SK-N-SH (cell line): ENCODE measurements around the gene DGCR8. TPM values are rescaled to one million over a fixed set of nuclear protein-coding genes. Genes with fewer than 3 reads are reported as not detected.

Experiments used
- CTCF ChIA-PET: fragments of 300-600, 350-600 bp; formaldehyde crosslinking; extraction: SDS; loops from one replicate; lab custom pipeline; 2021; lab: Yijun Ruan, JAX
- POLR2A ChIA-PET: fragments of 350-600 bp; sonication (Branson Sonifier 250); formaldehyde crosslinking; extraction: SDS; loops from one replicate; lab custom pipeline; 2020; ENCODE audit warnings: antibody characterized with exemption, inconsistent platforms; lab: Yijun Ruan, JAX
- DNase-seq: peaks from one replicate; pipeline ENCODE4 v3.0.0; 2012
- H2AFZ ChIP-seq: fragments of 200-600 bp; sonication (generic); 2 replicates; pipeline ENCODE4 v1.8.1; 2016; ENCODE audit warnings: antibody characterized with exemption, mild to moderate bottlenecking, low read depth
- H3F3A ChIP-seq: fragments of 200-600 bp; sonication (generic); replicated peaks from 2 replicates; pipeline ENCODE3; 2016; ENCODE audit warnings: antibody characterized with exemption, mild to moderate bottlenecking; ENCODE audit not compliant: insufficient read depth
- H3K27ac ChIP-seq, 2 experiments: fragments of 200-500 bp in 1 of 2; fragments of 200-600 bp in 1 of 2; sonication (Bioruptor generic) in 1 of 2; sonication (generic), shearing (Covaris generic) in 1 of 2; 2 replicates each; pipeline versions ENCODE4 v1.5.1 to v1.6.1; 2014 to 2016; ENCODE audit warnings: low read depth in 2 of 2, inconsistent platforms in 1 of 2, low read length in 1 of 2, mild to moderate bottlenecking in 1 of 2, mixed read lengths in 1 of 2
- H3K27me3 ChIP-seq: fragments of 200-600 bp; sonication (generic), shearing (Covaris generic); 2 replicates; pipeline ENCODE4 v1.6.1; 2016; ENCODE audit warnings: mixed run types; ENCODE audit not compliant: insufficient read depth
- H3K36me3 ChIP-seq, 2 experiments: fragments of 200-500 bp in 1 of 2; fragments of 200-600 bp in 1 of 2; sonication (Bioruptor generic) in 1 of 2; sonication (generic) in 1 of 2; replicated peaks in 1 of 2; 2 replicates each; pipeline versions ENCODE3 to v1.5.1; 2014 to 2016; ENCODE audit warnings: low read length in 1 of 2, mild to moderate bottlenecking in 1 of 2; ENCODE audit not compliant: insufficient read depth in 2 of 2, control insufficient read depth in 1 of 2
- H3K4me1 ChIP-seq, 2 experiments: fragments of 200-500 bp in 1 of 2; fragments of 200-600 bp in 1 of 2; sonication (Bioruptor generic) in 1 of 2; sonication (generic), shearing (Covaris generic) in 1 of 2; 2 replicates each; pipeline versions ENCODE4 v1.5.1 to v1.6.1; 2014 to 2016; ENCODE audit warnings: low read depth in 1 of 2, low read length in 1 of 2, mixed run types in 1 of 2; ENCODE audit not compliant: insufficient read depth in 2 of 2, control insufficient read depth in 1 of 2
- H3K4me2 ChIP-seq: fragments of 200-600 bp; sonication (generic), shearing (Covaris generic); 2 replicates; pipeline ENCODE4 v1.6.1; 2017; ENCODE audit warnings: mixed run types
- H3K4me3 ChIP-seq, 2 experiments: fragments of 200-500 bp in 1 of 2; fragments of 200-600 bp in 1 of 2; sonication (Bioruptor generic) in 1 of 2; sonication (generic), shearing (Covaris generic) in 1 of 2; 2 replicates each; pipeline versions ENCODE4 v1.5.1 to v1.8.1; 2014 to 2016; ENCODE audit warnings: low read depth in 2 of 2, inconsistent platforms in 1 of 2, low read length in 1 of 2, mild to moderate bottlenecking in 1 of 2, mixed read lengths in 1 of 2, moderate library complexity in 1 of 2
- H3K79me2 ChIP-seq: fragments of 200-600 bp; sonication (generic); 2 replicates; pipeline ENCODE4 v1.8.1; 2017; ENCODE audit warnings: mild to moderate bottlenecking; ENCODE audit not compliant: insufficient read depth
- H3K9ac ChIP-seq: fragments of 200-600 bp; sonication (generic); 2 replicates; pipeline ENCODE4 v1.6.1; 2017; ENCODE audit warnings: mixed run types
- H3K9me2 ChIP-seq: fragments of 200-600 bp; sonication (generic); 2 replicates; pipeline ENCODE4 v1.6.1; 2017; ENCODE audit warnings: mixed run types
- H3K9me3 ChIP-seq: fragments of 200-600 bp; sonication (generic); 2 replicates; pipeline ENCODE4 v1.6.1; 2017; ENCODE audit warnings: mixed run types, mild to moderate bottlenecking, moderate library complexity
- H4K20me1 ChIP-seq: fragments of 200-600 bp; sonication (generic); 2 replicates; pipeline ENCODE4 v1.6.1; 2017; ENCODE audit warnings: mild to moderate bottlenecking, mixed run types; ENCODE audit not compliant: insufficient read depth
- CHD2 ChIP-seq: fragments of 150-350 bp; IDR thresholded peaks from 2 replicates; pipeline ENCODE4 v1.6.1; 2018; ENCODE audit warnings: low read length; ENCODE audit not compliant: partially characterized antibody
- EZH2phosphoT487 ChIP-seq: fragments of 200-600 bp; sonication (generic); IDR thresholded peaks from 2 replicates; pipeline ENCODE4 v1.6.1; 2017; ENCODE audit warnings: low read depth, mixed run types, mild to moderate bottlenecking, antibody characterized with exemption, moderate library complexity, borderline replicate concordance
- FOSL2 ChIP-seq: IDR thresholded peaks from 2 replicates; pipeline ENCODE4 v1.4.0; 2012; ENCODE audit warnings: low read depth, mild to moderate bottlenecking, moderate library complexity, borderline replicate concordance
- FOXJ3 ChIP-seq: sonication (generic); formaldehyde crosslinking; IDR thresholded peaks from 2 replicates; pipeline ENCODE4 v1.5.1; 2020; ENCODE audit warnings: mild to moderate bottlenecking, missing genetic modification reagents
- GABPA ChIP-seq: IDR thresholded peaks from 2 replicates; pipeline ENCODE4 v1.4.0; 2012; ENCODE audit warnings: low read depth, mild to moderate bottlenecking
- GATA2 ChIP-seq: sonication (generic); formaldehyde crosslinking; IDR thresholded peaks from 2 replicates; pipeline ENCODE4 v1.5.0; 2020; ENCODE audit warnings: mild to moderate bottlenecking, missing genetic modification reagents
- JUND ChIP-seq: IDR thresholded peaks from 2 replicates; pipeline ENCODE4 v1.4.0; 2012
- MXI1 ChIP-seq: IDR thresholded peaks from 2 replicates; pipeline ENCODE4 v1.6.1; 2012; ENCODE audit warnings: mild to moderate bottlenecking, low read depth, low read length, improper control_type of control experiment
- NFIC ChIP-seq: IDR thresholded peaks from 2 replicates; pipeline ENCODE4 v1.4.0; 2012; ENCODE audit warnings: borderline replicate concordance
- NRF1 ChIP-seq: IDR thresholded peaks from 2 replicates; pipeline ENCODE4 v1.6.1; 2012; ENCODE audit warnings: low read depth, mild to moderate bottlenecking, low read length
- POLR2AphosphoS5 ChIP-seq: IDR thresholded peaks from 2 replicates; pipeline ENCODE4 v1.6.1; 2012; ENCODE audit warnings: low read depth, low read length
- RAD21 ChIP-seq: IDR thresholded peaks from 2 replicates; pipeline ENCODE4 v1.6.1; 2012; ENCODE audit warnings: mild to moderate bottlenecking, low read length
- RCOR1 ChIP-seq: fragments of 150-350 bp; IDR thresholded peaks from 2 replicates; pipeline ENCODE4 v1.6.1; 2017; ENCODE audit warnings: antibody characterized with exemption, low read length
- RFX5 ChIP-seq: IDR thresholded peaks from 2 replicates; pipeline ENCODE4 v1.6.1; 2012; ENCODE audit warnings: mild to moderate bottlenecking, improper control_type of control experiment, low read length
- RXRA ChIP-seq: IDR thresholded peaks from 2 replicates; pipeline ENCODE4 v1.4.0; 2012; ENCODE audit warnings: low read depth, mild to moderate bottlenecking, borderline replicate concordance
- SIN3A ChIP-seq: IDR thresholded peaks from 2 replicates; pipeline ENCODE4 v1.6.1; 2012; ENCODE audit warnings: low read depth, mild to moderate bottlenecking, low read length, moderate library complexity, borderline replicate concordance
- TCF12 ChIP-seq: IDR thresholded peaks from 2 replicates; pipeline ENCODE4 v1.4.0; 2012
- TEAD4 ChIP-seq: IDR thresholded peaks from 2 replicates; pipeline ENCODE4 v1.4.0; 2012; ENCODE audit warnings: mild to moderate bottlenecking, borderline replicate concordance; ENCODE audit not compliant: insufficient read depth
- USF2 ChIP-seq: fragments of 150-350 bp; IDR thresholded peaks from 2 replicates; pipeline ENCODE4 v1.6.1; 2017; ENCODE audit warnings: antibody characterized with exemption, low read length, low read depth, borderline replicate concordance
- WGBS: methylation state at CpG from one replicate; pipeline ENCODE4 v1.1.6; 2017; ENCODE audit warnings: low lambda C conversion rate; 5-methylcytosine and 5-hydroxymethylcytosine counted together
- polyA plus RNA-seq, 3 experiments: library from polyadenylated mRNA; depleted of rRNA; stranded (reverse); fragments of >200 nt; gene quantifications; 2 replicates each; pipeline ENCODE4 v1.2.3, GENCODE V29; 2012
- TF ChIP-seq, protein P1 (sequence below): IDR thresholded peaks from 2 replicates; pipeline ENCODE4 v1.4.0; 2012; ENCODE audit warnings: low read depth, borderline replicate concordance
- TF ChIP-seq, protein P2 (sequence below): IDR thresholded peaks from 2 replicates; pipeline ENCODE4 v1.4.0; 2012; ENCODE audit warnings: low read depth

DGCR8 gene
- polyA plus RNA-seq, 1 of the 3 experiments (the other 2 are of a cell fraction), result 26.5 TPM

DNA sequence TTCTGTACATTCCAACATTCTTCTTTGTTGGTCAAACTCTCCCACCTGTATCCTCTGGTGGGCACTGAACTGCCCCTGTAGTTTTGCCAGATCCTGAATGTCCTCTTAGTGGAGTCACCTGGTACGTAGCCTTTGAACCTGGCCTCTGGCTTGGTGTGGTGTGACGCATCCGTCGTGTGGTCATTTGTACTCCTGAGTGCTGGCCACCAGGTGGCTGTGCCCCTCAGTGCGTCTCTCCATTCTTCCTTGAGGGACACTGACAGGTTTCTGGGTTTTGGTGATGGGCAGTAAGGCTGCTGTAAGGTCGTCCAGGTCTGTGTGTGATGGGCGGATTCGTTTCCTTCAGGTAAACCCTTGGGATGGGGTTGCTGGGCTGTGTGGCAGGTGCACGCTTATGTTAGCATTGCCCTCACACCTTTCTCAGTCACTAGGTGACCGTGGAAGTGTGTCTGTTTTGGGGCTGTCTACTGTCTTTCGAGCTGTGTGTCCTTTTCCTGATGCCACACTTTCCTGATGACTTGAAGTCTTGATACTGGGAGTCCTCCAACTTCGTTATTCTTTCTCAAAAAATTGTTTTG is 22.3 kb downstream of the DGCR8 start:
- H3K9me2 ChIP-seq, result no peaks in the 10 kb centered on the region
- H4K20me1 ChIP-seq, result peaks cover 18% of the 10 kb centered on the region; the same call in 1 of the 2 replicates
- H3K27ac ChIP-seq, result no peak overlapping the region
- no peak overlapping the region for H3K4me2 ChIP-seq
- H3K36me3 ChIP-seq, result peaks cover 51 to 80% of the 10 kb centered on the region in 2 experiments
- H3K9me3 ChIP-seq, result no peaks in the 10 kb centered on the region
- peaks cover 76% of the 10 kb centered on the region for H3K79me2 ChIP-seq
- ChIA-PET CTCF (interaction anchor here (0.7 to 2.2 kb wide), 3 partner anchors 9 to 81 kb away, joined by 3 to 10 read pairs (median 6); partner anchors contain the start of gene TANGO2), POLR2A (no interaction called here)
- H3K4me1 ChIP-seq, result no peaks in the 10 kb centered on the region; a peak in 1 of 4 replicates
- DNase-seq, result no peak
- TF ChIP-seq POLR2AphosphoS5, result no peak
- no peak for TF ChIP-seq FOXJ3 (CRISPR knock-in tag)
- no peak for TF ChIP-seq FOSL2
- TF ChIP-seq SIN3A, result no peak
- no peak for TF ChIP-seq JUND
- TF ChIP-seq NFIC, result no peak
- TF ChIP-seq MXI1, result no peak
- no peak for TF ChIP-seq TCF12
- TF ChIP-seq RCOR1, result no peak
- TF ChIP-seq, protein P1, sequence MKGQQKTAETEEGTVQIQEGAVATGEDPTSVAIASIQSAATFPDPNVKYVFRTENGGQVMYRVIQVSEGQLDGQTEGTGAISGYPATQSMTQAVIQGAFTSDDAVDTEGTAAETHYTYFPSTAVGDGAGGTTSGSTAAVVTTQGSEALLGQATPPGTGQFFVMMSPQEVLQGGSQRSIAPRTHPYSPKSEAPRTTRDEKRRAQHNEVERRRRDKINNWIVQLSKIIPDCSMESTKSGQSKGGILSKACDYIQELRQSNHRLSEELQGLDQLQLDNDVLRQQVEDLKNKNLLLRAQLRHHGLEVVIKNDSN, result no peak
- no peak for TF ChIP-seq EZH2phosphoT487
- TF ChIP-seq TEAD4, result no peak
- no peak for TF ChIP-seq GATA2
- no peak for TF ChIP-seq RAD21
- TF ChIP-seq NRF1, result no peak
- TF ChIP-seq, protein P2, sequence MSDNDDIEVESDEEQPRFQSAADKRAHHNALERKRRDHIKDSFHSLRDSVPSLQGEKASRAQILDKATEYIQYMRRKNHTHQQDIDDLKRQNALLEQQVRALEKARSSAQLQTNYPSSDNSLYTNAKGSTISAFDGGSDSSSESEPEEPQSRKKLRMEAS, result no peak
- no peak for TF ChIP-seq RXRA
- H2AFZ ChIP-seq, result no peak overlapping the region
- H3K27me3 ChIP-seq, result no peaks in the 10 kb centered on the region
- 95% methylated on average over 12 of the region's 12 CpGs for WGBS
- H3F3A ChIP-seq, result peaks cover 4% of the 10 kb centered on the region
- no peak overlapping the region for H3K9ac ChIP-seq
- H3K4me3 ChIP-seq, result no peak overlapping the region

- ChIA-PET POLR2A (no interaction called here), CTCF (interaction anchor here (0.6 to 1.3 kb wide), 2 partner anchors 11 to 22 kb away, joined by 3 to 7 read pairs; no protein-coding TSS in a partner anchor)
- peaks cover 11% of the 10 kb centered on the region for H3F3A ChIP-seq
- H4K20me1 ChIP-seq, result peaks cover 19% of the 10 kb centered on the region; the same call in 1 of the 2 replicates
- H3K36me3 ChIP-seq, result peaks cover 31 to 88% of the 10 kb centered on the region in 2 experiments
- H3K4me3 ChIP-seq, result no peak overlapping the region
- H3K4me2 ChIP-seq, result no peak overlapping the region
- peaks cover 45% of the 10 kb centered on the region for H3K79me2 ChIP-seq
- H3K9ac ChIP-seq, result no peak overlapping the region
- DNase-seq, result no peak
- no peak for TF ChIP-seq RFX5
- no peak for TF ChIP-seq NRF1
- no peak for TF ChIP-seq CHD2
- no peak for TF ChIP-seq SIN3A
- no peak for TF ChIP-seq NFIC
- TF ChIP-seq USF2, result no peak
- no peak for TF ChIP-seq GABPA
- TF ChIP-seq, all 33 proteins: peak for 0
- no peaks in the 10 kb centered on the region for H3K9me2 ChIP-seq
- 80% methylated on average over 6 of the region's 7 CpGs for WGBS
- no peaks in the 10 kb centered on the region for H3K9me3 ChIP-seq
- no peak overlapping the region for H2AFZ ChIP-seq
- no peaks in the 10 kb centered on the region; a peak in 1 of 4 replicates for H3K4me1 ChIP-seq
- H3K27me3 ChIP-seq, result no peaks in the 10 kb centered on the region
- no peak overlapping the region for H3K27ac ChIP-seq
Measured at GRCh38 chr22:20105456-20106204, 25.6 kb downstream of the DGCR8 start.
